Ishikawa (cell line): ENCODE results near the gene PRR16.

Experiments used
- CEBPB ChIP-seq: IDR thresholded peaks from 2 replicates; pipeline ENCODE4 v1.6.1; 2012
- CREB1 ChIP-seq: IDR thresholded peaks from 2 replicates; pipeline ENCODE4 v1.6.1; 2012; ENCODE audit warnings: low read depth
- EGR1 ChIP-seq: IDR thresholded peaks from 2 replicates; pipeline ENCODE4 v1.6.1; 2012
- EP300 ChIP-seq: IDR thresholded peaks from 2 replicates; pipeline ENCODE4 v1.6.1; 2012; ENCODE audit warnings: borderline replicate concordance
- FOXM1 ChIP-seq: IDR thresholded peaks from 2 replicates; pipeline ENCODE4 v1.6.1; 2012; ENCODE audit warnings: low read depth, borderline replicate concordance
- NFIC ChIP-seq: IDR thresholded peaks from 2 replicates; pipeline ENCODE4 v1.6.1; 2012
- RAD21 ChIP-seq: IDR thresholded peaks from 2 replicates; pipeline ENCODE4 v1.6.1; 2012; ENCODE audit warnings: low read depth
- REST ChIP-seq: IDR thresholded peaks from 2 replicates; pipeline ENCODE4 v1.6.1; 2012; ENCODE audit warnings: low read depth, mild to moderate bottlenecking
- TAF1 ChIP-seq: IDR thresholded peaks from 2 replicates; pipeline ENCODE4 v1.6.1; 2012; ENCODE audit warnings: low read depth, mild to moderate bottlenecking
- TCF12 ChIP-seq: IDR thresholded peaks from 2 replicates; pipeline ENCODE4 v1.6.1; 2012; ENCODE audit warnings: low read depth
- TEAD4 ChIP-seq: IDR thresholded peaks from 2 replicates; pipeline ENCODE4 v1.6.1; 2012
- USF1 ChIP-seq: IDR thresholded peaks from 2 replicates; pipeline ENCODE4 v1.6.1; 2012
- YY1 ChIP-seq: IDR thresholded peaks from 2 replicates; pipeline ENCODE4 v1.6.1; 2012; ENCODE audit warnings: low read depth
- ZBTB7A ChIP-seq: IDR thresholded peaks from 2 replicates; pipeline ENCODE4 v1.6.1; 2012; ENCODE audit warnings: low read depth
- TF ChIP-seq, protein P1 (sequence below): IDR thresholded peaks from 2 replicates; pipeline ENCODE4 v1.6.1; 2012

The PRR16 gene

DNA sequence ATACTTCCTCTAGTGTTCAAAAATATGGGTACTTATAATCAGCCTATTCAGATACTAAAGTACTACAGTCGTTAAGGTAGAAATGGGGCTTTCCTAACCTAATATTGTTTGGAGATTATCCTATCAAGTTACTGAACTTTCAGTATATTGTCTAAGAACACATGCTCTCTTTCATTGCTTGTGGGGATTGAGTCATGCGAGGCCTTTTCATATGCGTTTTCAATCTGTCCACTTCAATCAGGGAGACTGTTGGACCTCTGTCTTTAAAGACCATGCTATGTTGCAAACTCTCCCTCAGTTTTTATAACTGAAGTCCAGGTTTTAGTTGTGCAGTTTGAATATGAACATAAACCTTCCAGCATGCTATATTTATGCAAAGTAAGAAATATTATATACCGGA lies 15.0 kb downstream of the PRR16 start:
- TF ChIP-seq NFIC (no peak), CREB1 (no peak), REST (no peak), TEAD4 (no peak), TAF1 (no peak), FOXM1 (no peak), EP300 (no peak), USF1 (no peak), YY1 (no peak), TCF12 (no peak), RAD21 (no peak)

DNA sequence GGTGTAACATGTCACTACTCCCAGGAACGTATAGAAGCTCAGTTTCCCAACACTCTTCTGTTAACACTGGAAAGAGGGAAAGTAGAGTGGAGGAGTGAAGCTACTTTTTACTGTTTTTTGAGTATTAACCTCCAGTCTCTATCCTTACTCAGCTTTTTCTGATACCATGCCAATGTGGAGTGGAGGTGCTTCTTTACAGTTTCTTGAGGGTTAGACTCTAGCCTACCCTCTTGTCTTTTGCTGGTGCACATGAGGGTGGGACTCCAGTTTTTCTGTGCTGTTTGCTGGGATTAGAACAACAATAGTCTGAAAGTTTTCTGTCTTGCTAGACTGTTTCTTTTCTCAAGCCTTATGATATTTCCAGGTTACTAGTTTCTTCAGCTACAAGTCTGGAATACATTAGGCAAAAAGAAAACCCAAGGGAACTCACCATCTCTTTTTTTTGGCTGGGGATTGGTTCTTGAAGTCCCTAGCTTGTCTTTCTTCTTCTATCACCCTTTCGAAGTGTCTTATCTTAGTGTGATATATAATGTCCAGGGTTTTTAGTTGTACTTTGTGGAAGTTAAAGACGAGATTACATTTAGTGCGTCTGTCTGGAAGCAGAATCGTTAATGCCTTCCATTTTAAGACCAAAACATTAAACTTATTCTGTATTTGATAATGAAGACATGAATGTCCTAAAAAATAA lies 35.9 kb downstream of the PRR16 start:
- TF ChIP-seq TEAD4 = no peak
- TF ChIP-seq FOXM1 = no peak
- no peak for TF ChIP-seq CREB1
- no peak for TF ChIP-seq TCF12
- TF ChIP-seq EGR1 = no peak
- no peak for TF ChIP-seq EP300
- TF ChIP-seq, protein P1, sequence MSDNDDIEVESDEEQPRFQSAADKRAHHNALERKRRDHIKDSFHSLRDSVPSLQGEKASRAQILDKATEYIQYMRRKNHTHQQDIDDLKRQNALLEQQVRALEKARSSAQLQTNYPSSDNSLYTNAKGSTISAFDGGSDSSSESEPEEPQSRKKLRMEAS = no peak
- TF ChIP-seq RAD21 = no peak
- no peak for TF ChIP-seq USF1

DNA sequence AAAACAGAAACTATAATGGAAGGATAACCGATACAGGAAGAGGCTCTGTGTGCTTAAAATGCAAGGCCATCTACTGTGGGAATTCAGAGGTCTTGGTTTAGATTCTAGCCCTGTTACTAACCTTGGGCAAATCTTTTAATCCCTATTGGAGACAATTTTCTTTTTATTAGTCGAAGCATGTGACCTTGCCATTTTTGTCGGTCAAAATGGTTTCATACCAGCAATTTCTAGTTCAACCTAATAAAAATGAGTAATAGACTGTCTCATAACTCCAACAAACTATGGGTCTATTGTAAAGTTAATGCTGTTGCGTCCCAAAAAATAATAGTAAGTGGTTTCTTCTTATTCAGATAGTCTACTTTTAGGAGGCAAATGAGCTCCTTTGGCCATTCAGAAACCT lies 38.4 kb downstream of the PRR16 start:
- no peak for TF ChIP-seq TAF1

DNA sequence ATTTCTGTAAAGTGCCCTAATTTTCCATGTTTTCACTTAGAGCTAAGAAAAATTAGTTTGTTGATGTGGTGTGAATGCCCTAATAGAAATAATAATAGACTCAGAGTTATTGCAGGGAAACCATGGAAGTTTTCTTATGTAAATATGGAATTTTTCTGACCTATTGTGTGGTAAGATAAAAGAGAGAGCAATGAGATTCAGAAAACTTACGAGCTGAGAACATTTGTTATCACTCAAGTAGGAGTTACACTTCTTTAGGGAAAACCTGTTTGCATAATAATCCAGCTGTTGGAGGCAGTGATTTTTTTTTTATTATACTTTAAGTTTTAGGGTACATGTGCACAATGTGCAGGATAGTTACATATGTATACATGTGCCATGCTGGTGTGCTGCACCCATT lies 39.2 kb downstream of the PRR16 start:
- TF ChIP-seq, protein P1 = no peak
- TF ChIP-seq USF1 = no peak
- no peak for TF ChIP-seq ZBTB7A

- TF ChIP-seq CEBPB (no peak), TEAD4 (no peak), REST (peak; percentile 61), RAD21 (no peak), YY1 (no peak)
Measured at GRCh38 chr5:120504057-120504456, 40.0 kb downstream of the PRR16 start.

DNA sequence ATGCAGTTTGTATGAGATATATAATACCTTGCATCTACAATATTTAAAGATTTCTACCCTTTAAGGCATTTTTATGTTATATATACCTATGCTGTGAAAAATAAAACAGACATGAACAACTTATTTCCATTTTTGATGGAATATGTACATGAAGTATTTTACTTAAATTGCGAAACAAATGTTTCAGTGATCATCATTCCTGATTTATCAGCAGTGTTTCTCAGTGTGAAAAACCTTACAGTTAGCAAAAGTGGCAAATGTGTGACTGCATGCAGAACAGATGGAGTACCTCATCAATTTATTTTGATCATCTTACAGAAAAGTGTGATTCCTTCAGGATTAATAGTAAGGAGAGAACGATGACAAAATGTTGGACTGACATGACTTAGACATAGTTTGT lies 43.1 kb downstream of the PRR16 start:
- TF ChIP-seq RAD21 (no peak), CREB1 (no peak), EGR1 (no peak), TCF12 (no peak), CEBPB (no peak), YY1 (no peak), USF1 (no peak), NFIC (no peak), TAF1 (no peak), TEAD4 (no peak), FOXM1 (no peak), REST (no peak), EP300 (no peak), ZBTB7A (no peak)
- TF ChIP-seq, protein P1 = no peak
